GM19397 (cell line): ENCODE measurements around the gene COL18A1.
"Not testable (repeated sequence)": the region's sequence is repeated elsewhere in the genome, so short reads cannot be mapped to it uniquely, and the experiment has no call there.

ENCODE experiments used
- ATAC-seq: cut with Tn5 transposase; IDR thresholded peaks from one replicate; pipeline ENCODE4 v1.9.1; 2021; ENCODE audit warnings: mild to moderate bottlenecking, moderate library complexity; ENCODE audit not compliant: unreplicated experiment

The COL18A1 gene

DNA sequence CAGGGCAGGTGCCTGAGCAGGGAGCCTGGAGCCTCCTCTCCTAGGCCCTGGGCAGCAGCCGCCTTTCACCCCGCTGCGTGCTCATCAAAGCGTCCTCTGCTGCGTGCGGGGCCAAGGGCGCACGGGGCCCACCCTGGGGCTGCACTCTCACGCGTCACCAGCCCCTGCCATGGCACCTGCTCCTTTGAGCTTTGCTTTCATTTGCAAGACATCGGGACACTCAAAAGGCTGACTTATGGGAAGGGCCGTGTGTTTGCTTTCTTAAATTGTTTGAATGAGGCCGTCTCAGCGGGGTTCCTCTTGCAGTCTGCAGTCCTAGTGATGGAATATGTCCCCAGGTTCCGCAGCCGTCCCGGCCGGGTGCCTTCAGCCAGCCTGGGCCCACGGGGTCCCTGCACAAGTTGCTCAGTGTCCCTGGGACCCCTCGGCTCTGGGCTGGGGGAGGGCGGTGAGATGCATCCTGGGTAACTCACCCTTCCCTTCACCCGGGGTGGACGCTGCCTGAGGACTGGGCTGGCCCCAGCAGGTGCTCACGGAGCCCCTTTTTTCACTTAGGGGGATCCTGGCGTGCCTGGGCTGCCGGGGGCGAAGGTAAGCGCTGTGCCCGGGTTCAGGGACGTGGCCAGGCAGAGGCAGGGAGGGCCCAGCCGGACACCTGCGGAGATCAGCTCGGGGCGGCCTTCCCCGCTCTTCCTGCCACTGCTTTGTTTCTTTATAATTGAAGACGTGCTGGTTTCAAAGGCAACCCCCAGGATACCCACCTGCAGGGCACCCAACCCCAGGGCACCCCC lies 84.2 kb downstream of the COL18A1 start:
- no peak for ATAC-seq

DNA sequence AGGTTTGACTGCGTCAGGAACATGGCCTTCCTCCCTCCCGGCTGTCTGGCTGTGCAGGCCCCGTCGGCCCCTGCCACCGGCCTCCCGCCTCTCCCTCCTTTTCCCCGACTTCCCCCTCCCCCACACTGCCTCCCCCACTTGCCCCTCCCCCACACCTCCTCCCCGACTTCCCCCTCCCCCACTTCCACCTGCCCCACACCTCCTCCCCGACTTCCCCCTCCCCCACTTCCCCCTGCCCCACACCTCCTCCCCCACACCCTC lies 84.7 kb downstream of the COL18A1 start:
- no peak for ATAC-seq

DNA sequence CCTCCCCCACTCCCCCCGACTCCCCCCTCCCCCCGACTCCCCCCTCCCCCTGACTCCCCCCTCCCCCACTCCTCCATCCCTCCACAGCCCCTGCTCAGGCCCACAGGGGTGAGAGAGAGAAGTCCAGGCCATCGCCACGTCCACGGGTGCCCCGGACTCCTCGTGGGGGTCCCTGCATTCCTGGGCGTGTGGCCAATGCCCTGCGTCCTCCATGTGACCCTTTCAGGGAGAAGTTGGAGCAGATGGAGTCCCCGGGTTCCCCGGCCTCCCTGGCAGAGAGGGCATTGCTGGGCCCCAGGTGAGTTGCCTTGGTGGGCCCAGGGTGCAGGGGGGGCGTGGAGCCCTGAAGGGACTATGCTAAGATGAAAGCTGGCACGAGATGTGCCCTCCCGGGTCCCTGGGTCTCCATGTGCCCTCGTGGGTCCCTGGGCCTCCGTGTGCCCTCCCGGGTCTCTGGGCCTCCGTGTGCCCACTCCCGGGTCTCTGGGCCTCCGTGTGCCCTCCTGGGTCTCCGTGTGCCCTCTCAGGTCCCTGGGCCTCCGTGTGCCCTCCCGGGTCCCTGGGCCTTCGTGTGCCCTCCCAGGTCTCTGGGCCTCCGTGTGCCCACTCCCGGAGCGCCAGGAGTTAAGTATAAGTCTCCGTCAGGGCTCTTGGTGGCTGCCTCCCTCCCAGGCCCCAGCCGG lies 85.2 kb downstream of the COL18A1 start:
- ATAC-seq: no peak

DNA sequence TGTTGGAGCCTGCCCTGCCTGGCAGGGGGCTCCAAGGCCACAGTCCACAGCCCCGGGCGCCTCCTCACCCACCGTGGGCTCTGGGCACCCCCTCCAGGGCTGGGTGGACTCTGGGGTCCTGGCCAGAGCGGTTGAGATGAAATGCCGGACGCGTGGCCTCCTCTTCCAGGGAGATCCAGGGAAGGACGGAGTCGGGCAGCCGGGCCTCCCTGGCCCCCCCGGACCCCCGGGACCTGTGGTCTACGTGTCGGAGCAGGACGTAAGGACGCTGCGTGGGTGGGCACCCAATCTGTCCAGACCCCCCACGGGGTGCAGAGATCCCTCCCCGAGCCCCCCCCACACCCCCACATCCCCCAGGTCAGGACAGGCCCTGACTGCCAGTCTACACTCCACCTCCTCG lies 86.1 kb downstream of the COL18A1 start:
- no peak for ATAC-seq

DNA sequence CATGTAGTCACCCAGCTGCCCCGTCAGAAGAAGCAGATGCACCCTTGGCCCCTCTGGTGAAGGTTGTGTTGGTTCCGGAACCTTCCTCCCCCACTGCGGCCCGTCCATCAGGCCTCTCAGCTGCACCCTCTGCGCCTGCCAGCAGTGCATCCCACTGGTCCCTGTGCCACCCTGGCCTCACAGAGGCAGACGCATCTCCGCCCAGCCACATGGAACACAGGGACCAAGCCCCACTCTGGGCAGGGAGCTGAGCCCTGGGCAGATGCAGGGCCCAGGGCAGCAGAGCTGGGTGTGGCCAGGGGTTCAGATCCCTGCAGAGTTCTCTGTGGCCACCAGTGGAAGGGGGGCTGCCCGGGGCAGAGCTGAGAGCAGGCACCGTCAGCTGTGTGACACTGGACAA lies 86.7 kb downstream of the COL18A1 start:
- ATAC-seq: no peak

DNA sequence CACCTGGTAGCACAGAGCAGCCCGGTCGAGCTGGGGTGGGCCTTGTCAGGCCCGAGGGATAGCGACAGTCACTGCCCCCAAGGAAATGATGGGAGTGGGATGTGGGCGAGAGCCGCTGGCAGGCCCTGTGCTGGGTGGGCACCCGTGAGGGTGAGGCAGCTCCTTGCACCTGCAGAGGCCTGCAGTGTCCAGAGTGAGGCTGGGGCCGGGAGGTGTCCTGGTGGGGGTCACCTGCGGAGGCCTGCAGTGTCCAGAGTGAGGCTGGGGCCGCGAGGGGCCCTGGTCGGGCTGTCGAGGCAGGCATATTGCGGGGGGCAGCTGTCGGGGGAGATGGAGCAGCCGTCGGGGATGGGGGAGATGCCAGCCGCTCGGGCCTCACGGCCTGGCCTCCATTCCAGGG lies 87.8 kb downstream of the COL18A1 start:
- ATAC-seq: no peak

DNA sequence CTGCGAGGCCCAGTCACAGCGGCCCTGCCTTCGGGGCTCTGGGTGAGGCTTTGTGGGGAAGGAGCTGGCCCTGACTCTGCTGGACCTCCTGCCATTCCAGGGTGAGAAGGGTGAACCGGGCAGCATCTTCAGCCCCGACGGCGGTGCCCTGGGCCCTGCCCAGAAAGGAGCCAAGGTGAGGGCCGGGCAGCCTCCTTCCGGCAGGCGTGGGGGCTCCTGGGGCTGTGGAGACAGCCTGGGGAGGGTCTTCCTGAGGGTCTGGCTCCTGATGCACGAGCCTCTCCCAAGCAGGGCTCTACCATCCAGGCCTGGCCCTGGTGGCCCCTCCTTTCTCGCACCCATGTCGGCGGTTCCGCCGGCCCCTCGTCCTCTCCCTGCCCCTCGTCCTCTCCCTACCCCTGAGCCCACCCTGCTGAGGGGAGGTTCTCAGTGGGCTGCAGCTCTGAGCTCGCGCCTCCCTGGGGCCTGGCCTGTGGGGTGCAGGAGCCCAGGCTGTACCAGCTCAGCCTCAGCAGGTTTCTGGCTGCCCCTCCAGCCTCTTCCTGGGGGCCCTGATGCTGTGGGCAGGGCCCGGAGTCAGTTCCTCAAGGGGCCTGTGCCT lies 88.5 kb downstream of the COL18A1 start:
- no peak for ATAC-seq

DNA sequence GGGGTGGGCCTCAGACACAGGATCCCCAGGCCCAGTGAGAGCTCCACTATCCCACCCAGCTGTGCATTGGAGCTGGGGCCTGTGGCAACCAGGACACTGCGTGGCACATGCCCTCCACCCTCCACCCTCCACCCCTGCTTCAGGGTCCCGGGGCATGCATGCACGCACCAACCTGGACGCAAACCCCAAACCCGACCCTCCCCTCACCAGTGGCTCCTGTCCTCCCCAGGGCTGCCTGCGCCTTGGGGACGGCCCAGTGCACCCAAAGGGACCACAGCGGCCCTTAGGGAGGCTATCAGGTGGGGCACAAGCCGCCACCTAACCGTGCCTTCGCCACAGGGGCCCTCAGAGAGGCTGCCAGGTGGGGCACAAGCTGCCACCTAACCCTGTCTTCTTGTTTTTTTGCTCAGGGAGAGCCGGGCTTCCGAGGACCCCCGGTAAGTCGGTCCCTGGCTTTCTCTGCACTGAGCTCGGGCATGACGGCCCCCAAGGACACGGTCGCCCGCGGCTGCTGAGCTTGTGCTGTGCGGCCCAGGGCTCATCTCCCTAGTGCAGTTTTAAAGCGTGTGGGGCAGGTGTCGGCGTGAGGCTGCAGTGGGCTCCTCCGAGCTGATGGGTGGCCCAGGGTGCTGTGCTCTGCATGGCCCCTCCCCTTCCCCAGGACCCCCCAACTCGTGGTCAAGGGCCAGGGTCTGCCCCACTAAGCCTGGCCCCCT lies 89.3 kb downstream of the COL18A1 start:
- ATAC-seq: no peak

DNA sequence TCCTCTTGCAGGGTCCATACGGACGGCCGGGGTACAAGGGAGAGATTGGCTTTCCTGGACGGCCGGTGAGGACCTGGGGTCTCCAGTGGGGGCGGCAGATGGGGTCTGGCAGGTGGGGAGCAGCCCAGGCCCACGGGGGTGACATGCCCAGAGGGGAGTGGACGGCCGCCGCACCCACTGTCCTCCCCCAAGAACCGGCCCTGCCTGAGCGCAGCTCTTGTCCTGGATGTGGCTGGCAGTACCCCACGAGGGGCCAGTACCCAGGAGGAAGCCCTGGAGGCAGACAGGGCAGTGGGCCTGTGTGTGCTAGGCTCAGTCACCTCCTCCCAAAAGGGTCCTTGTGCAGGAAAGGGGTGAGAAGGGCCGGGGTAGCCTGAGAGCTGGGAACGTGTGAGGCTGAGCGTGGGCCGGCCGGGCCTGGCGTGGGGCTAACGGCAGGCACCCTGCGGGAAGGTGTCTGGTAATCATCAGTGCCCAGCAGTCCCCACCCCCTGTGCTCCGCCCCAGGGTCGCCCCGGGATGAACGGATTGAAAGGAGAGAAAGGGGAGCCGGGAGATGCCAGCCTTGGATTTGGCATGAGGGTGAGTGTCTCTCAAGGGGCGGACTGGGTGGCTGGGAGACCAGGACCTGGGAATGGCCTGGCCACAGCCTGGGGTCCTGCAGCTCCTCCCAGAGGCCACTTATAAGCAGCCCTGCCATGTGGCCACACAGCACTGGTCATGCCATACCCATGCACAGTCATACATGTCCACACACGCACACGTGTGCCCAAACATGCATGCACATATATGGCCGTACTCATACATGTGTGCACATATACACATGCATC lies 90.1 kb downstream of the COL18A1 start:
- ATAC-seq: no peak

DNA sequence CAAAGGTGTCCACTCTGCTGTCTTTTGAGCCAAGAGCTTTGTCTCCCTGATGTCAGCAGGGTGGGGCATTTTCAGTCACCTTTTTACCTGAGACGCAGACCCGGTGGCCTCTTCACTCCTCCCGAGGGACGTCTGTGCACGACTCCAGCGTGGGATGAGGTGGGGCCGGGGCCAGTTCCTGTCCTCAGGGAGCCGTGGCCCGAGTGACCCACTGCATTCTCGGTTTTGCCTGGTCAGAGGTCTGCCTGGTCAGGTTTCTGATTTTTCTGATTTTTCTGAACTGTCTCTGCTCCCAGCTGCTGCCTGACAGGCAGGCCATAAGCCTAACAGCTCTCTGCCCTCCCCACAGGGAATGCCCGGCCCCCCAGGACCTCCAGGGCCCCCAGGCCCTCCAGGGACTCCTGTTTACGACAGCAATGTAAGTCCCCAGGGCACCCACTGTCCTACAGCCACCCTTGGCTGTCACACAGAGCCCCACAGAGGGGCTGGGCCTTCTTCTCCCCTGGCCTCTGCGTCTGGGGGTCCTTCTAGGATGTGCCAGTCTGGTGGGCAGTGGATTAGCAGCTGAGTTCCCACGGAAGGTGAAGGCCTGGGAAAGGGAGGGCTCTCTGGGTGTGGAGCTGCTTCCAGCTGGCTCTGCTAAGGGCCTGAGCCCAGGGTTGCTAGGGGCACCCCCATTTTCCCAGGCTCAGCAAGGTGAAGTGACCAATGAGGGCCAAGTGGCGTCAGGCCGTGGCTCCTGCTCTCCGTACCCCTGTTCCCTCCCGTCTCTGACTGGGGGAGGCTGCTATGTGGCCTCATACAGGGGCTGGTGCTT lies 91.4 kb downstream of the COL18A1 start:
- no peak for ATAC-seq

DNA sequence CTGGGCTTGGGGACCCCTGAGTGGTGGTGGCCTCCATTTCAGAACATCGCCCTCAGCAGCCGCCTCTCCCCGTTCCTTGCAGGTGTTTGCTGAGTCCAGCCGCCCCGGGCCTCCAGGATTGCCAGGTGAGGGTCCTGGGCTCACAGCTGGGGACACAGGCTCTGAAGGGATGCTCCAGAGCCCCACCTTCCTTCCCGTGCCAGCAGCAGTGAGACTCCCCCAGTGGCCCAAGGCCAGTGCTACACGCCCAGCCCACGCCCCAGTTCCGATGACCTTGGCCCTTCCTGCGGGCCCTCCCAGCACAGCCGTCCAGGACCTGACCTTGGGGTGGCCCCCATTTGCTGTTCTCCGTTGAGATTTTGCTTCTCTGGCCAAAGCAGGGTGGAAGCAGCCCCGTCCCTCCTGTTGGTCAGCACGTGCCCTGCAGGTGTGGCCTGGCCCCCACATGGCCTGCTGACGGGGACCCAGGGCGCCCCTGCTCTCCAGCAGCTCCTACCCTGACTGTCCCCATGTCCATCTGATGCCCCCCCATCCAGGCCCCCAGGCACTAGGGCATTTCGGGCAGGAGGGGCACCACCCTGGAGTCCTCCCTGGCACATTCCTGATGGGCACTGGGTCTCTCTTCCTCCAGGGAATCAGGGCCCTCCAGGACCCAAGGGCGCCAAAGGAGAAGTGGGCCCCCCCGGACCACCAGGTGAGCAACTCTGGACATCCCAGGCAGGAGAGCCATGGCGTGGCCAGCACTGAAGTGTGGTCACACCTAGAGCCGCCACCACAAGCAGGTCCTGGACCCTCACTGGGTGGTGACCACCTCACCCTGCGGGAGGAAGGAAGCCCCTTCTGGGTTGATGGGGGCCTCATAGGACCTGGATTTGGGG lies 92.2 kb downstream of the COL18A1 start:
- ATAC-seq: no peak

DNA sequence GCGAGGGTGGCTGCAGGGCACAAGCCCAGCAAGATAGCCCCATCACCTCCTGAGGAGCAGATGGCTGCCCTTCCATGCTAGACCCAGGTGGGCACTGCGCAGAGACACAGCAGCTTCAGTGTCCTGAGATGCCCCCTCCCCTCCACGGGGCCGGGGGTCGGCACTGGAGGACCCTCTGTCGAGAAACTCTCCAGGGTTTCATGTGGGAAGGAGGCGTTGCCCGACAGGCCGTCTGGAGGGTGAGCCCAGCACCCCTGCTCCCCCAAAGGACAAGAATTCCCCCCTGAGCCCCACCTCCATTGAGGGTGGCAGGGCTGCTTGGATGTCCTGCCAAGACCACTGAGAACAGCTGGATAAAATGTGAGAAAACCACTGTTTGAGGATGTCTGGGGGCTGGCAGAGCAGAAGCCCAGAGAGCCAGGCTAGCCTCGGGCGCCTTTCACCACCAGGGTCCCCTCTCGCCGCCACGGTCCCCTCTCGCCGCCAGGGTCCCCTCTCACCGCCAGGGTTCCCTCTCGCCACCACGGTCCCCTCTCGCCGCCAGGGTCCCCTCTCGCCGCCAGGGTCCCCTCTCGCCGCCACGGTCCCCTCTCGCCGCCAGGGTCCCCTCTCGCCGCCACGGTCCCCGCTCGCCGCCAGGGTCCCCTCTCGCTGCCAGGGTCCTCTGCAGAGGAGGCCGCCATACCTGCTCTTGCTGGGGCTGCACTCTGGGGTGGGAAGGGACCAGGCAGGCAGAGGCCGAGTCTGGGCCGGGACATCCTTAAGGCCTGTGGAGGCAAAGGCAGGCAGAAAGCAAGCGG lies 93.1 kb downstream of the COL18A1 start:
- no peak for ATAC-seq

DNA sequence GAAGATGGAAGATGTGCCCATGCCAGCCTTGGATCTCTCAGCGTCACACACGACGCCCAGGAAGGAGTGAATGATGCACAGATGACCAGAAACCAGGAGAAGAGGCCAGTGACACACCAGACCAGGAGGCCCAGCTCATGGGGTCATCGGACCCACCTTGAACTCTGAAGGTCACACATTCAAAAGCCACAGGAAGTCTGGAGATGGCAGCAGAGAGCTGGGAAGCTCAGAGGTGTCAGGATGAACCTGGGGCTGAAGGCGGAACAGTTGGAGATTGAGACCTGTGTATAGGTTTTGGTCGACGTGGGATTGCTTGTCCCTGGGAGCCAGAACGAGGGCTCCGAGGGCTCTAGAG lies 93.7 kb downstream of the COL18A1 start:
- ATAC-seq: no peak

DNA sequence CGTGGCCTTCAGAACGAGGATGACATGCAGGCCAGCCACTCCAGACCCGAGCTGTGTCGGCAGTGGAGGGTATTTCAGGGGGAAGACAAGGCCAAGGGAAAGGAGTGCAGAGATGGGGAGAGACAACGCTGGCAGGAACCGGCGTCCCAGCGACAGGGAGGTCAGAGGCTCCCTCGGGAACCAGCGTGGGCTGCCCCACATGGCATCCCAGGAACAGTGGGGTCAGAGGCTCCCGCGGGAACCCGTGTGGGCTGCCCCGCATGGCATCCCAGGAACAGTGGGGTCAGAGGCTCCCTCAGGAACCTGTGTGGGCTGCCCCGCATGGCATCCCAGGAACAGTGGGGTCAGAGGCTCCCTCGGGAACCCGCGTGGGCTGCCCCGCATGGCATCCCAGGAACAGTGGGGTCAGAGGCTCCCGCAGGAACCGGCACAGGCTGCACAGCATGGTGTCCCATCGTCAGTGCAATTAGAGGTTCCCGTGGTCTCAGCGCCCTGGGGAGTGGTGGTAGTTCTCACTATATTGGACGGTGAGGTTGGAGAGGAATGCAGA lies 94.3 kb downstream of the COL18A1 start:
- ATAC-seq: no peak

DNA sequence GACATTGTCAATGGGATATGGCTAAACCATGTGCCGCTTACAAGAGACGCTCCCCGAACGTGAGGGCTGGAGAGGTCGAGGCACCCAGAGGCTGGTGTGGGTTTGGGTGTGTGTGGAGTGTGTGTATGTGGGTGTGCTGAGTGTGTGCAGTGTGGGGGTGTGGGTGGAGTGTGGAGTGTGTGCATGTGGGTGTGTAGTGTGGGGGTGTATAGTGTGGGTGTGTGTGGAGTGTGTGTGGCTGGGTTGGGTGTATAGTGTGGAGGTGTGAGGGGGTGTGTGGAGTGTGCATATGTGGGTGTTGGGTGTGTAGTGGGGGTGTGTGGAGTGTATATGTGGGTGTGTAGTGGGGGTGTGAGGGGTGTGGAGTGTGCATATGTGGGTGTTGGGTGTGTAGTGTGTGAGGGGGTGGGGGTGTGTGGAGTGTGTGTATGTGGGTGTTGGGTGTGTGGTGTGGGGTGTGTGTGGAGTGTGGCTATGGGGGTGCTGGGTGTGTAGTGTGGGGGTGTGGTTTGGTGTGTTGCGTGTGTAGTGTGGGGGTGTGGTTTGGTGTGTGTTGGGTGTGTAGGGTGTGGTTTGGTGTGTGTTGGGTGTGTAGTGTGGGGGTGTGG lies 95.1 kb downstream of the COL18A1 start:
- no peak for ATAC-seq

DNA sequence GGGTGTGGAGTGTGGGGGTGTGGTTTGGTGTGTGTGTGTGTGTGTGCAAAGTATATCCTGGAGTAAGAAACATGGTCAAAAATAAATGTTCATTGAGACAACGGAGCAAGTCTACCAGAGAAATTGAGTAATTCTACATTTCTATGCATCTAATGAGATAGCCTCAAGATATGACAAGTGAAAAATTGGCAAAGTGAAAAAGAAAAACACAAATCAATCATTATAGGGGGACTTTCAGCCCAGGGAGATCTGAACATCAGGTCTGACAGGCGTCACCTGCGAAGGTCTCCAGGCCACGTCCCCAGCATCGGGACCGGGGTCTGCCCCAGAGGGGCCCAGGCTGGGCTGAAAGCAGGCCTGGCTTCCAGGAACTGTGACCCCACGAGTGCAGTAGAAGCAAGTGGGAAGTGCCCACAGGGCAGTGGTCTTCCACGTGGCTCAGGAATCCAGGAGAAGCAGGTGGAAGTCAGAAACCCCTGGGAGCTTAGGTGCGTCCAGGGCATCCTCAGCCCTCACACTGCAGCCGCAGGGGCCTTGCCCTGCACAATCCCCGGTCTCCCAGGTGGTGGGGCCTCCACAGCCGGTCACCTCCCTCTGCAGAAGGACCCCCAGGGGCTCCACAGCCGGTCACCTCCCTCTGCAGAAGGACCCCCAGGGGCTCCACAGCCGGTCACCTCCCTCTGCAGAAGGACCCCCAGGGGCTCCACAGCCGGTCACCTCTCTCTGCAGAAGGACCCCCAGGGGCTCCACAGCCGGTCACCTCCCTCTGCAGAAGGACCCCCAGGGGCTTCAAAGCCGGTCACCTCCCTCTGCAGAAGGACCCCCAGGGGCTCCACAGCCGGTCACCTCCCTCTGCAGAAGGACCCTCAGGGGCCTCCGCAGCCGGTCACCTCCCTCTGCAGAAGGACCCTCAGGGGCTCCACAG lies 96.4 kb downstream of the COL18A1 start:
- ATAC-seq: not testable (repeated sequence)

DNA sequence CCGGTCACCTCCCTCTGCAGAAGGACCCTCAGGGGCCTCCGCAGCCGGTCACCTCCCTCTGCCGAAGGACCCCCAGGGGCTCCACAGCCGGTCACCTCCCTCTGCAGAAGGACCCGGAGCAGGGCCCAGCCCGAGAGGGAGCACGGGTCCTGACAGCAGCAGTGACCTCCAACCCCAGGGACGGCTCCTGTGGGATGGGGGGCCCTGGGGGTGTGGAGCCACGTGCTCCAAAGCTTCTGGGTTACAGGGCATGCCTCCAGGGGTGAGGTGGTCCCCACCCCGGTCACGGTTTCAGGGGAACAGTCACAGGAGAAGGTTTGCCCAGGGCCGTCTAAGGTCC lies 97.0 kb downstream of the COL18A1 start:
- no peak for ATAC-seq
